GM12878 (cell line): ENCODE measurements around the gene TTC4.

Experiments
- BHLHE40 ChIP-seq, 2 experiments: fragments of 450-650 bp in 1 of 2; IDR thresholded peaks; 2 replicates each; pipeline ENCODE4 v1.6.1; 2011 to 2017; ENCODE audit warnings: low read depth in 2 of 2, borderline replicate concordance in 1 of 2, improper control_type of control experiment in 1 of 2, low read length in 1 of 2, mild to moderate bottlenecking in 1 of 2
- CBFB ChIP-seq: IDR thresholded peaks from 2 replicates; pipeline ENCODE4 v1.6.1; 2016; ENCODE audit warnings: antibody characterized with exemption, low read depth
- EP300 ChIP-seq, 2 experiments: fragments of 150-350 bp in 1 of 2; IDR thresholded peaks; 2 replicates each; pipeline ENCODE4 v1.6.1; 2011 to 2012; ENCODE audit warnings: low read depth in 2 of 2, low read length in 2 of 2, borderline replicate concordance in 1 of 2, improper control_type of control experiment in 1 of 2, inconsistent platforms in 1 of 2; ENCODE audit not compliant: control insufficient read depth in 1 of 2
- RAD21 ChIP-seq: IDR thresholded peaks from 2 replicates; pipeline ENCODE4 v1.6.1; 2011; ENCODE audit warnings: mild to moderate bottlenecking, low read depth, low read length, moderate library complexity; ENCODE audit not compliant: insufficient read depth
- TF ChIP-seq, protein P1 (sequence below): fragments of 450-650 bp; IDR thresholded peaks from 2 replicates; pipeline ENCODE4 v1.6.1; 2017; ENCODE audit warnings: mild to moderate bottlenecking
- TF ChIP-seq, protein P2 (sequence below): IDR thresholded peaks from 2 replicates; pipeline ENCODE4 v1.6.1; 2011; ENCODE audit warnings: low read depth, low read length, improper control_type of control experiment, borderline replicate concordance

DNA sequence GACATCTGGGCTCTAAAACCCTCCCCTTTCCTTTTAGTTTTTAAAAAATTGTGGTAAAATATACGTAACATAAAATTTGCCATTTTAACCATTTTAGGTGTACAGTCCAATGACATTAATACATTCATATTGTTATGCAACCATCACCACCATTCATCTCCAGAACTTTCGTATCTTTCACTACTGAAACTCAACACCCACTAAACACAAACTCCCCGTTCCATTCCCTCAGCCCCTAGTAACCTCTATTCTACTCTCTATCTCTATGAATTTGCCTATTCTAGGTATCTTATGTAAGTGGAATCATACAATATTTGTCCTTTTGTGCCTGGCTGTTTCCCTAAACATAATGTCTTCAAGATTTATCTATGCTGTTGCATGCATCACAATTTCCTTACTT lies 19.4 kb upstream of the TTC4 start:
- no peak for TF ChIP-seq EP300 (IDR thresholded peaks at IDR 0.05; ENCODE audit: borderline replicate concordance in 1 of 2, control insufficient read depth in 1 of 2, low read depth in 2 of 2, low read length in 2 of 2)
- TF ChIP-seq RAD21: no peak
- TF ChIP-seq BHLHE40 (IDR thresholded peaks at IDR 0.05; ENCODE audit: borderline replicate concordance in 1 of 2, low read depth in 2 of 2, low read length in 1 of 2): no peak
- TF ChIP-seq, protein P1, sequence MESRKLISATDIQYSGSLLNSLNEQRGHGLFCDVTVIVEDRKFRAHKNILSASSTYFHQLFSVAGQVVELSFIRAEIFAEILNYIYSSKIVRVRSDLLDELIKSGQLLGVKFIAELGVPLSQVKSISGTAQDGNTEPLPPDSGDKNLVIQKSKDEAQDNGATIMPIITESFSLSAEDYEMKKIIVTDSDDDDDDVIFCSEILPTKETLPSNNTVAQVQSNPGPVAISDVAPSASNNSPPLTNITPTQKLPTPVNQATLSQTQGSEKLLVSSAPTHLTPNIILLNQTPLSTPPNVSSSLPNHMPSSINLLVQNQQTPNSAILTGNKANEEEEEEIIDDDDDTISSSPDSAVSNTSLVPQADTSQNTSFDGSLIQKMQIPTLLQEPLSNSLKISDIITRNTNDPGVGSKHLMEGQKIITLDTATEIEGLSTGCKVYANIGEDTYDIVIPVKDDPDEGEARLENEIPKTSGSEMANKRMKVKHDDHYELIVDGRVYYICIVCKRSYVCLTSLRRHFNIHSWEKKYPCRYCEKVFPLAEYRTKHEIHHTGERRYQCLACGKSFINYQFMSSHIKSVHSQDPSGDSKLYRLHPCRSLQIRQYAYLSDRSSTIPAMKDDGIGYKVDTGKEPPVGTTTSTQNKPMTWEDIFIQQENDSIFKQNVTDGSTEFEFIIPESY: no peak
- TF ChIP-seq, protein P2, sequence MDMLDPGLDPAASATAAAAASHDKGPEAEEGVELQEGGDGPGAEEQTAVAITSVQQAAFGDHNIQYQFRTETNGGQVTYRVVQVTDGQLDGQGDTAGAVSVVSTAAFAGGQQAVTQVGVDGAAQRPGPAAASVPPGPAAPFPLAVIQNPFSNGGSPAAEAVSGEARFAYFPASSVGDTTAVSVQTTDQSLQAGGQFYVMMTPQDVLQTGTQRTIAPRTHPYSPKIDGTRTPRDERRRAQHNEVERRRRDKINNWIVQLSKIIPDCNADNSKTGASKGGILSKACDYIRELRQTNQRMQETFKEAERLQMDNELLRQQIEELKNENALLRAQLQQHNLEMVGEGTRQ: no peak
- no peak for TF ChIP-seq CBFB
